Stomach (tissue), 9 donors: ENCODE data around the gene LINC01488. TPM values are rescaled to one million over a fixed set of nuclear protein-coding genes. Genes with fewer than 3 reads are reported as not detected.

Experiments
- DNase-seq, 2 donors: peaks; one replicate each; pipeline versions ENCODE4 v3.0.0 to v3.0.0-alpha.2; 2013 to 2019
- H3K27ac ChIP-seq, 5 donors: fragments of 200-600 bp in 4 of 5; sonication (generic) in 4 of 5; one replicate each; pipeline ENCODE4 v1.5.1; 2013 to 2019; ENCODE audit warnings: mild to moderate bottlenecking in 1 of 5, moderate library complexity in 1 of 5
- H3K27me3 ChIP-seq, 3 donors: fragments of 200-600 bp; sonication (generic); one replicate each; pipeline ENCODE4 v1.5.1; 2017 to 2019; ENCODE audit warnings: mixed run types in 1 of 3
- H3K36me3 ChIP-seq, 4 donors: fragments of 200-600 bp; sonication (generic); 1 replicate in 3 of 4; 2 replicates in 1 of 4; pipeline ENCODE4 v1.5.1; 2016 to 2019
- H3K4me1 ChIP-seq, 4 donors: fragments of 200-600 bp; sonication (generic); one replicate each; pipeline ENCODE4 v1.5.1; 2016 to 2019
- H3K4me3 ChIP-seq, 4 donors: fragments of 200-600 bp; sonication (generic) in 3 of 4; one replicate each; pipeline ENCODE4 v1.5.1; 2016 to 2019; ENCODE audit warnings: mild to moderate bottlenecking in 1 of 4
- H3K9me3 ChIP-seq, 4 donors: fragments of 200-600 bp; sonication (generic); one replicate each; pipeline ENCODE4 v1.5.1; 2016 to 2019
- CTCF ChIP-seq, 7 experiments: fragments of 450-650 bp in 4 of 7; fragments of 200-600 bp in 3 of 7; sonication (generic) in 3 of 7; IDR thresholded peaks; one replicate each; pipeline ENCODE4 v1.5.1; 2016 to 2019; ENCODE audit warnings: antibody characterized with exemption in 7 of 7, control low read depth in 2 of 7, mild to moderate bottlenecking in 1 of 7
- EP300 ChIP-seq: sonication (generic); formaldehyde crosslinking; IDR thresholded peaks from one replicate; pipeline ENCODE4 v1.6.1; 2017; ENCODE audit warnings: antibody characterized with exemption
- POLR2A ChIP-seq, 4 donors: fragments of 450-650 bp; IDR thresholded peaks; one replicate each; pipeline ENCODE4 v1.6.1; 2016; ENCODE audit warnings: antibody characterized with exemption in 4 of 4, control low read depth in 2 of 4, mild to moderate bottlenecking in 1 of 4, moderate library complexity in 1 of 4
- POLR2AphosphoS5 ChIP-seq, 3 donors: sonication (generic); formaldehyde crosslinking; IDR thresholded peaks; one replicate each; pipeline ENCODE4 v1.6.1; 2016; ENCODE audit warnings: antibody characterized with exemption in 3 of 3
- WGBS, 5 donors: extraction: QIAGEN DNeasy Blood & Tissue Kit in 3 of 5; methylation state at CpG; one replicate each; pipeline versions ENCODE4 v1.1.5 to v1.1.7; 2013 to 2018; 5-methylcytosine and 5-hydroxymethylcytosine counted together
- intact Hi-C: fragments of 100-400 bp; cut with DNase I; formaldehyde crosslinking; loops from one replicate; pipeline ENCODE4 v1.15.1; 2023; ENCODE audit warnings: low total_unique reads
- polyA plus RNA-seq, 3 donors: library from polyadenylated mRNA; stranded (reverse); fragments of 200-250 nt; gene quantifications; one replicate each; pipeline ENCODE4 v1.2.3, GENCODE V29; 2013
- total RNA-seq, 5 donors: library from RNA; depleted of rRNA; stranded (reverse); fragments of >200 nt; gene quantifications; one replicate each; pipeline versions ENCODE4 v1.1.0 to v1.2.3, GENCODE V29; 2014 to 2016
- donor health status: healthy with polysubstance abuse.
- donor health status: Bipolar disorder and iron deficiency.
- donor health status: healthy.

LINC01488 gene
- total and polyA plus RNA-seq, 8 donors: not detected

GRCh38 chr11:69482322-69482721 lies 859 bp downstream of the LINC01488 start:
- H3K4me3 ChIP-seq: no peak overlapping the region
- H3K4me1 ChIP-seq: peaks cover 6 to 17% (median 9%) of the 10 kb centered on the region in 4 donors
- no peak for DNase-seq
- H3K27ac ChIP-seq: no peak overlapping the region
- intact Hi-C loops: no loop called here
- WGBS, 5 donors: 72 to 93% (median 81%) methylated on average over 2 of the region's 2 CpGs
- H3K27me3 ChIP-seq: no peaks in the 10 kb centered on the region
- H3K36me3 ChIP-seq: no peaks in the 10 kb centered on the region
- H3K9me3 ChIP-seq: no peaks in the 10 kb centered on the region
- TF ChIP-seq POLR2AphosphoS5 (IDR thresholded peaks at IDR 0.05) (no peak), CTCF (IDR thresholded peaks at IDR 0.05) (no peak), EP300 (no peak)

GRCh38 chr11:69483170-69483569 lies 1.7 kb downstream of the LINC01488 start:
- WGBS, 5 donors: 84 to 93% (median 87%) methylated on average over 3 of the region's 3 CpGs

GRCh38 chr11:69483691-69484426 lies 2.4 kb downstream of the LINC01488 start:
- no peak overlapping the region for H3K27ac ChIP-seq
- H3K36me3 ChIP-seq: no peaks in the 10 kb centered on the region
- no peak for DNase-seq
- 68 to 80% (median 79%) methylated on average over 23 to 25 of the region's 25 CpGs for WGBS, 5 donors
- no peak for TF ChIP-seq POLR2AphosphoS5 (IDR thresholded peaks at IDR 0.05)
- TF ChIP-seq EP300: no peak
- TF ChIP-seq POLR2A (IDR thresholded peaks at IDR 0.05): no peak
- no peak for TF ChIP-seq CTCF (IDR thresholded peaks at IDR 0.05)
- H3K27me3 ChIP-seq: no peaks in the 10 kb centered on the region
- intact Hi-C loops: no loop called here
- H3K4me3 ChIP-seq: no peak overlapping the region
- H3K4me1 ChIP-seq: peaks cover 6 to 17% (median 9%) of the 10 kb centered on the region in 4 donors
- no peaks in the 10 kb centered on the region for H3K9me3 ChIP-seq

More at GRCh38 chr11:69483170-69483569, 1.7 kb downstream of the LINC01488 start:
- Histone ChIP-seq H3K36me3 (no peaks in the 10 kb centered on the region), H3K27me3 (no peaks in the 10 kb centered on the region), H3K4me3 (no peak overlapping the region), H3K27ac (no peak overlapping the region), H3K9me3 (no peaks in the 10 kb centered on the region), H3K4me1 (peaks cover 6 to 17% (median 9%) of the 10 kb centered on the region in 4 donors)
- intact Hi-C loops: no loop called here
- DNase-seq: no peak
- TF ChIP-seq POLR2AphosphoS5 (IDR thresholded peaks at IDR 0.05) (no peak), POLR2A (IDR thresholded peaks at IDR 0.05) (no peak), EP300 (no peak), CTCF (IDR thresholded peaks at IDR 0.05) (no peak)

GRCh38 chr11:69484427-69485259 lies 3.2 kb downstream of the LINC01488 start:
- TF ChIP-seq POLR2A (IDR thresholded peaks at IDR 0.05): no peak
- TF ChIP-seq CTCF (IDR thresholded peaks at IDR 0.05): no peak
- TF ChIP-seq EP300: no peak
- no peak for TF ChIP-seq POLR2AphosphoS5 (IDR thresholded peaks at IDR 0.05)
- Histone ChIP-seq H3K9me3 (no peaks in the 10 kb centered on the region), H3K27me3 (no peaks in the 10 kb centered on the region), H3K4me3 (no peak overlapping the region), H3K27ac (no peak overlapping the region), H3K36me3 (no peaks in the 10 kb centered on the region), H3K4me1 (peaks cover 6 to 15% (median 11%) of the 10 kb centered on the region in 4 donors)
- intact Hi-C loops: no loop called here
- DNase-seq: no peak
- 84 to 90% (median 89%) methylated on average over 3 to 13 of the region's 13 CpGs for WGBS, 5 donors
